GM12878 (cell line): ENCODE measurements around the gene EPB41L1. TPM values are rescaled to one million over a fixed set of nuclear protein-coding genes. Genes with fewer than 3 reads are reported as not detected.

Experiments
- ATAC-seq: fragments of 200-7000 bp; cut with Tn5 transposase; 3 replicates; pipeline ENCODE4 v1.9.1; 2020; ENCODE audit warnings: mild to moderate bottlenecking, moderate library complexity
- BruUV-seq: library from RNA; stranded (reverse); fragments of 400-500 nt; replicated peaks from 2 replicates; lab custom pipeline; 2021; lab: Mats Ljungman, UMichigan
- CTCF ChIA-PET: fragments of 300-600 bp; sonication (Branson Sonifier 250); formaldehyde crosslinking; extraction: SDS; loops from one replicate; lab custom pipeline; 2021; ENCODE audit warnings: inconsistent platforms; lab: Yijun Ruan, JAX
- POLR2A ChIA-PET: fragments of 350-600 bp; formaldehyde crosslinking; extraction: SDS; loops from one replicate; lab custom pipeline; 2021; ENCODE audit warnings: inconsistent platforms; lab: Charles Lee
- RAD21 ChIA-PET: fragments of 300-600 bp; sonication (Branson Sonifier 250); formaldehyde crosslinking; loops from one replicate; lab custom pipeline; 2023; ENCODE audit warnings: antibody characterized with exemption; ENCODE audit not compliant: unreplicated experiment; lab: Charles Lee
- SMC1A ChIA-PET: fragments of 300-600 bp; sonication (Branson Sonifier 250); formaldehyde crosslinking; loops from one replicate; lab custom pipeline; 2023; ENCODE audit not compliant: unreplicated experiment, uncharacterized antibody; lab: Charles Lee
- DNase-seq: peaks from one replicate; pipeline ENCODE4 v3.0.0-alpha.2; 2011; ENCODE audit warnings: low read depth, low spot score
- FAIRE-seq: peaks from 3 replicates; lab custom pipeline; 2011; peaks lifted over from hg19 to GRCh38; lab: Jason Lieb, UNC
- H2AFZ ChIP-seq: 2 replicates; pipeline ENCODE4 v1.6.0; 2011; ENCODE audit warnings: low read depth, low read length, control low read depth; ENCODE audit not compliant: control insufficient read depth
- H3K27ac ChIP-seq: 2 replicates; pipeline ENCODE4 v1.5.1; 2011; ENCODE audit warnings: control low read depth; ENCODE audit not compliant: control insufficient read depth, insufficient read depth
- H3K27me3 ChIP-seq, 2 experiments: replicated peaks in 1 of 2; 2 replicates each; pipeline versions ENCODE4 v1.6.0 to v1.6.1; 2011; ENCODE audit warnings: low read length in 1 of 2; ENCODE audit not compliant: control insufficient read depth in 2 of 2, insufficient read depth in 2 of 2
- H3K36me3 ChIP-seq, 2 experiments: 2 replicates each; pipeline ENCODE4 v1.5.1; 2011; ENCODE audit warnings: low read length in 1 of 2; ENCODE audit not compliant: control insufficient read depth in 2 of 2, insufficient read depth in 2 of 2
- H3K4me1 ChIP-seq: 2 replicates; pipeline ENCODE4 v1.6.1; 2011; ENCODE audit warnings: mild to moderate bottlenecking, low read length, moderate library complexity, mixed read lengths; ENCODE audit not compliant: control insufficient read depth, insufficient read depth
- H3K4me2 ChIP-seq: 2 replicates; pipeline ENCODE4 v1.6.0; 2011; ENCODE audit warnings: control low read depth; ENCODE audit not compliant: control insufficient read depth, insufficient read depth
- H3K4me3 ChIP-seq: fragments of 200-600 bp; sonication (generic); 2 replicates; pipeline ENCODE4 v1.5.1; 2016
- H3K79me2 ChIP-seq: 2 replicates; pipeline ENCODE4 v1.6.0; 2011; ENCODE audit warnings: low read length; ENCODE audit not compliant: control insufficient read depth, insufficient read depth
- H3K9ac ChIP-seq: 2 replicates; pipeline ENCODE4 v1.8.0; 2011; ENCODE audit warnings: low read length, control low read depth, mixed read lengths; ENCODE audit not compliant: control insufficient read depth, insufficient read depth
- H3K9me3 ChIP-seq: replicated peaks from 3 replicates; pipeline ENCODE4 v1.5.1; 2011; ENCODE audit warnings: mild to moderate bottlenecking, low read length; ENCODE audit not compliant: control insufficient read depth, insufficient read depth
- H4K20me1 ChIP-seq: 2 replicates; pipeline ENCODE4 v1.6.0; 2011; ENCODE audit not compliant: control insufficient read depth, insufficient read depth
- CBX3 ChIP-seq: fragments of 200-600 bp; sonication (generic); IDR thresholded peaks from 2 replicates; pipeline ENCODE4 v1.6.1; 2016; ENCODE audit warnings: low read depth, borderline replicate concordance
- CEBPZ ChIP-seq: fragments of 150-350 bp; IDR thresholded peaks from 2 replicates; pipeline ENCODE4 v1.6.1; 2016; ENCODE audit warnings: low read depth, low read length
- ETV6 ChIP-seq, 2 experiments: fragments of 450-650 bp in 1 of 2; IDR thresholded peaks in 1 of 2; conservative IDR thresholded peaks in 1 of 2; 2 replicates each; pipeline ENCODE4 v1.6.1; 2014; ENCODE audit warnings: antibody characterized with exemption in 1 of 2, borderline replicate concordance in 1 of 2, low read depth in 1 of 2, mild to moderate bottlenecking in 1 of 2, moderate library complexity in 1 of 2
- IRF3 ChIP-seq: fragments of 450-650 bp; IDR thresholded peaks from 2 replicates; pipeline ENCODE4 v1.6.1; 2014; ENCODE audit warnings: mild to moderate bottlenecking
- NFXL1 ChIP-seq: fragments of 450-650 bp; IDR thresholded peaks from 2 replicates; pipeline ENCODE4 v1.6.1; 2017; ENCODE audit warnings: antibody characterized with exemption, mild to moderate bottlenecking, borderline replicate concordance
- NKRF ChIP-seq: fragments of 450-650 bp; conservative IDR thresholded peaks from 2 replicates; pipeline ENCODE4 v1.6.1; 2017; ENCODE audit warnings: mild to moderate bottlenecking, moderate library complexity
- SMAD5 ChIP-seq: IDR thresholded peaks from 2 replicates; pipeline ENCODE4 v1.6.1; 2016; ENCODE audit warnings: antibody characterized with exemption, low read depth
- SMC3 ChIP-seq: IDR thresholded peaks from 2 replicates; pipeline ENCODE4 v1.6.1; 2011; ENCODE audit warnings: low read length, improper control_type of control experiment, borderline replicate concordance
- ZNF207 ChIP-seq: fragments of 450-650 bp; IDR thresholded peaks from 2 replicates; pipeline ENCODE4 v1.6.1; 2014; ENCODE audit warnings: antibody characterized with exemption, mild to moderate bottlenecking, borderline replicate concordance
- WGBS: methylation state at CpG from one replicate; pipeline ENCODE4 v1.1.6; 2016; ENCODE audit warnings: low lambda C conversion rate; ENCODE audit not compliant: insufficient replicate concordance, insufficient coverage; ENCODE audit errors: missing lambda C conversion rate; 5-methylcytosine and 5-hydroxymethylcytosine counted together
- in situ Hi-C: fragments of 300-500 bp; cut with MboI; formaldehyde crosslinking; loops from 9 replicates; pipeline ENCODE4 v1.14.3; 2018; ENCODE audit warnings: mixed read lengths
- intact Hi-C: fragments of 100-400 bp; cut with micrococcal nuclease; formaldehyde crosslinking; loops from one replicate; pipeline ENCODE4 v1.14.2; 2022; ENCODE audit not compliant: unreplicated experiment
- polyA plus RNA-seq, 11 experiments: library from polyadenylated mRNA; depleted of rRNA in 4 of 11; unstranded in 6 of 11; stranded (reverse) in 5 of 11; fragments of >200 nt; fragmentation: Nextera tagmentation in 4 of 11; fragmentation: Illumina TruSeq in 1 of 11; extraction: Ambion mirVana in 4 of 11; extraction: Trizol in 1 of 11; gene quantifications; 1 replicate in 1 of 11; 2 replicates in 10 of 11; pipeline versions ENCODE4 v1.2.1 to v1.2.3, GENCODE V29; 2011 to 2016; ENCODE audit warnings: inconsistent platforms in 2 of 11, missing spikeins in 2 of 11, low read depth in 1 of 11
- total RNA-seq, 4 experiments: library from RNA; depleted of rRNA in 3 of 4; stranded (reverse); fragments of >200 nt in 3 of 4; fragmentation: Illumina TruSeq in 1 of 4; extraction: Trizol in 1 of 4; gene quantifications; 2 replicates each; pipeline versions ENCODE4 v1.2.1 to v1.2.3, GENCODE V29; 2013 to 2021
- TF ChIP-seq, protein P1 (sequence below), 3 experiments: IDR thresholded peaks in 2 of 3; conservative IDR thresholded peaks in 1 of 3; 2 replicates each; pipeline ENCODE4 v1.5.1; 2011; ENCODE audit warnings: low read depth in 3 of 3, low read length in 3 of 3, mild to moderate bottlenecking in 3 of 3, control low read depth in 2 of 3, moderate library complexity in 2 of 3, inconsistent platforms in 1 of 3, mixed read lengths in 1 of 3; ENCODE audit not compliant: control insufficient read depth in 2 of 3, insufficient read depth in 1 of 3; ENCODE audit errors: extremely low read depth in 1 of 3
- TF ChIP-seq, protein P2 (sequence below): fragments of 450-650 bp; IDR thresholded peaks from 2 replicates; pipeline ENCODE4 v1.6.1; 2017; ENCODE audit warnings: mild to moderate bottlenecking, low read depth, inconsistent platforms; ENCODE audit not compliant: poor library complexity, severe bottlenecking

The EPB41L1 gene
- total and polyA plus RNA-seq, 10 of the 15 experiments (the other 5 are each of a cell fraction or from before 2014, with no cell fraction given): 0.08 to 3.2 (median 0.31) TPM

DNA sequence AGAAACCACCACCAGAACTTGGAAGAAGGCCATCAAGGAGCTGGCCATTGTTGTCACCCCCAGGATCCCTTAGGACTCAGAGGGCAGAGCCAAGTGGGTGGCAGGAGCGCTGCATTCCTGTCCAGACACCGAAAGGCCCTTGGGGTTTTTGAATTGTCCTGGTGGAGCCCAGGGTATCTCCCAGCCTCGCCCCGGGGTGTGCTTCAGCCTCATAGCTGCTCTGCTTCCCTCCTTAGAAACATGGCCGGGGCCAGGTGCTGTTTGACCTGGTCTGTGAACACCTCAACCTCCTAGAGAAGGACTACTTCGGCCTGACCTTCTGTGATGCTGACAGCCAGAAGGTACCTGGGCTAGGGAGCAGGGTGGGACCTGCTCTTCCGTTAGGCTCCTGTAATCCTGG is 23.2 kb downstream of the EPB41L1 start:
- ChIA-PET SMC1A (interaction anchor here (1.3 kb wide), 1 partner anchor 22 kb away, joined by 3 read pairs; no protein-coding TSS in a partner anchor), RAD21 (no interaction called here), CTCF (interaction anchor here (0.9 to 1.5 kb wide), 3 partner anchors 24 to 187 kb away, joined by 3 to 7 read pairs (median 3); no protein-coding TSS in a partner anchor), POLR2A (no interaction called here)
- no peak overlapping the region for H3K9ac ChIP-seq
- DNase-seq (no peak), ATAC-seq (no peak), FAIRE-seq (no peak)
- H3K79me2 ChIP-seq: no peaks in the 10 kb centered on the region
- H4K20me1 ChIP-seq: no peaks in the 10 kb centered on the region; the same call in 1 of the 2 replicates
- WGBS: 7% methylated on average over 7 of the region's 7 CpGs
- H3K27me3 ChIP-seq: peaks cover 0 to 1% of the 10 kb centered on the region in 2 experiments; a peak in 2 of 4 replicates
- intact Hi-C loops (no loop called here), in situ Hi-C loops (no loop called here)
- H3K4me1 ChIP-seq: no peaks in the 10 kb centered on the region
- H3K27ac ChIP-seq: no peak overlapping the region
- H2AFZ ChIP-seq: no peak overlapping the region
- BruUV-seq: no TSS peak
- H3K4me3 ChIP-seq: no peak overlapping the region
- no peaks in the 10 kb centered on the region for H3K9me3 ChIP-seq
- no peak overlapping the region for H3K4me2 ChIP-seq
- H3K36me3 ChIP-seq: no peaks in the 10 kb centered on the region
- TF ChIP-seq, protein P1, sequence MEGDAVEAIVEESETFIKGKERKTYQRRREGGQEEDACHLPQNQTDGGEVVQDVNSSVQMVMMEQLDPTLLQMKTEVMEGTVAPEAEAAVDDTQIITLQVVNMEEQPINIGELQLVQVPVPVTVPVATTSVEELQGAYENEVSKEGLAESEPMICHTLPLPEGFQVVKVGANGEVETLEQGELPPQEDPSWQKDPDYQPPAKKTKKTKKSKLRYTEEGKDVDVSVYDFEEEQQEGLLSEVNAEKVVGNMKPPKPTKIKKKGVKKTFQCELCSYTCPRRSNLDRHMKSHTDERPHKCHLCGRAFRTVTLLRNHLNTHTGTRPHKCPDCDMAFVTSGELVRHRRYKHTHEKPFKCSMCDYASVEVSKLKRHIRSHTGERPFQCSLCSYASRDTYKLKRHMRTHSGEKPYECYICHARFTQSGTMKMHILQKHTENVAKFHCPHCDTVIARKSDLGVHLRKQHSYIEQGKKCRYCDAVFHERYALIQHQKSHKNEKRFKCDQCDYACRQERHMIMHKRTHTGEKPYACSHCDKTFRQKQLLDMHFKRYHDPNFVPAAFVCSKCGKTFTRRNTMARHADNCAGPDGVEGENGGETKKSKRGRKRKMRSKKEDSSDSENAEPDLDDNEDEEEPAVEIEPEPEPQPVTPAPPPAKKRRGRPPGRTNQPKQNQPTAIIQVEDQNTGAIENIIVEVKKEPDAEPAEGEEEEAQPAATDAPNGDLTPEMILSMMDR (IDR thresholded peaks at IDR 0.05 in 2 of 3, conservative IDR thresholded peaks at IDR 0.05 in 1 of 3; ENCODE audit: control insufficient read depth in 2 of 3, extremely low read depth in 1 of 3, insufficient read depth in 1 of 3, low read depth in 3 of 3, low read length in 3 of 3): no peak
- TF ChIP-seq CBX3 (no peak), SMC3 (no peak), ETV6 (conservative IDR thresholded peaks at IDR 0.05 in 1 of 2, IDR thresholded peaks at IDR 0.05 in 1 of 2; ENCODE audit: borderline replicate concordance in 1 of 2, low read depth in 1 of 2) (no peak), NKRF (no peak), NFXL1 (no peak), SMAD5 (no peak), IRF3 (no peak), ZNF207 (no peak), CEBPZ (no peak)
- TF ChIP-seq, protein P2, sequence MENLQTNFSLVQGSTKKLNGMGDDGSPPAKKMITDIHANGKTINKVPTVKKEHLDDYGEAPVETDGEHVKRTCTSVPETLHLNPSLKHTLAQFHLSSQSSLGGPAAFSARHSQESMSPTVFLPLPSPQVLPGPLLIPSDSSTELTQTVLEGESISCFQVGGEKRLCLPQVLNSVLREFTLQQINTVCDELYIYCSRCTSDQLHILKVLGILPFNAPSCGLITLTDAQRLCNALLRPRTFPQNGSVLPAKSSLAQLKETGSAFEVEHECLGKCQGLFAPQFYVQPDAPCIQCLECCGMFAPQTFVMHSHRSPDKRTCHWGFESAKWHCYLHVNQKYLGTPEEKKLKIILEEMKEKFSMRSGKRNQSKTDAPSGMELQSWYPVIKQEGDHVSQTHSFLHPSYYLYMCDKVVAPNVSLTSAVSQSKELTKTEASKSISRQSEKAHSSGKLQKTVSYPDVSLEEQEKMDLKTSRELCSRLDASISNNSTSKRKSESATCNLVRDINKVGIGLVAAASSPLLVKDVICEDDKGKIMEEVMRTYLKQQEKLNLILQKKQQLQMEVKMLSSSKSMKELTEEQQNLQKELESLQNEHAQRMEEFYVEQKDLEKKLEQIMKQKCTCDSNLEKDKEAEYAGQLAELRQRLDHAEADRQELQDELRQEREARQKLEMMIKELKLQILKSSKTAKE: no peak
